PC-3 (cell line): ENCODE results near the gene CA9. TPM values are rescaled to one million over a fixed set of nuclear protein-coding genes. Genes with fewer than 3 reads are reported as not detected.

Experiments used
- ATAC-seq: fragments of 200-7000 bp; cut with Tn5 transposase; 2 replicates; pipeline ENCODE4 v1.9.1; 2020; ENCODE audit warnings: mild to moderate bottlenecking, moderate library complexity
- BruUV-seq: library from RNA; stranded (reverse); fragments of 400-500 nt; replicated peaks from 2 replicates; lab custom pipeline; 2021; lab: Mats Ljungman, UMichigan
- CTCF ChIA-PET: fragments of 300-600 bp; sonication (Branson Sonifier 250); formaldehyde crosslinking; loops from one replicate; lab custom pipeline; 2022; ENCODE audit warnings: antibody characterized with exemption; lab: Charles Lee
- POLR2A ChIA-PET: fragments of 300-600 bp; sonication (Branson Sonifier 250); formaldehyde crosslinking; loops from one replicate; lab custom pipeline; 2022; ENCODE audit warnings: antibody characterized with exemption; ENCODE audit not compliant: unreplicated experiment; lab: Charles Lee
- DNase-seq: peaks from one replicate; pipeline ENCODE4 v3.0.0-alpha.2; 2015
- H2AFZ ChIP-seq: fragments of 300-600 bp; sonication (generic); 2 replicates; pipeline ENCODE4 v1.6.0; 2016; ENCODE audit warnings: antibody characterized with exemption, low read length
- H3F3A ChIP-seq: fragments of 300-600 bp; sonication (generic); one replicate; pipeline ENCODE4 v1.6.0; 2017; ENCODE audit warnings: antibody characterized with exemption, low read length, control low read depth, mild to moderate bottlenecking; ENCODE audit not compliant: unreplicated experiment
- H3K27ac ChIP-seq: fragments of 300-600 bp; sonication (generic); 2 replicates; pipeline ENCODE4 v1.5.1; 2016; ENCODE audit warnings: mild to moderate bottlenecking, low read length
- H3K27me3 ChIP-seq: fragments of 300-600 bp; sonication (generic); 2 replicates; pipeline ENCODE4 v1.6.1; 2016; ENCODE audit warnings: low read length, mixed read lengths
- H3K36me3 ChIP-seq: fragments of 300-600 bp; sonication (generic); 2 replicates; pipeline ENCODE4 v1.6.1; 2016; ENCODE audit warnings: low read depth, mixed run types, low read length, mixed read lengths
- H3K4me1 ChIP-seq: fragments of 300-600 bp; sonication (generic); 2 replicates; pipeline ENCODE4 v1.5.1; 2016; ENCODE audit warnings: low read length; ENCODE audit not compliant: insufficient read depth
- H3K4me2 ChIP-seq: fragments of 300-600 bp; sonication (generic); 2 replicates; pipeline ENCODE4 v1.6.0; 2016; ENCODE audit warnings: low read length
- H3K4me3 ChIP-seq: fragments of 300-600 bp; sonication (generic); 2 replicates; pipeline ENCODE4 v1.5.1; 2016; ENCODE audit warnings: mild to moderate bottlenecking, low read length, mixed read lengths
- H3K79me2 ChIP-seq: fragments of 300-600 bp; sonication (generic); 2 replicates; pipeline ENCODE4 v1.6.1; 2017; ENCODE audit warnings: low read length, mixed read lengths
- H3K9ac ChIP-seq: fragments of 300-600 bp; sonication (generic); 2 replicates; pipeline ENCODE4 v1.6.0; 2016; ENCODE audit warnings: mild to moderate bottlenecking, low read length
- H3K9me2 ChIP-seq: fragments of 300-600 bp; sonication (generic); replicated peaks from 2 replicates; pipeline ENCODE4 v1.6.1; 2016; ENCODE audit warnings: mixed run types, low read length, mixed read lengths
- H3K9me3 ChIP-seq: fragments of 300-600 bp; sonication (generic); 2 replicates; pipeline ENCODE4 v1.6.1; 2016; ENCODE audit warnings: low read length, mixed read lengths
- H4K20me1 ChIP-seq: fragments of 300-600 bp; sonication (generic); 2 replicates; pipeline ENCODE4 v1.6.1; 2016; ENCODE audit warnings: low read length, mixed read lengths
- EZH2 ChIP-seq: fragments of 300-600 bp; sonication (generic); IDR thresholded peaks from one replicate; pipeline ENCODE4 v1.6.1; 2017; ENCODE audit warnings: antibody characterized with exemption, mild to moderate bottlenecking, low read length; ENCODE audit not compliant: unreplicated experiment
- EZH2phosphoT487 ChIP-seq: fragments of 300-600 bp; sonication (generic); IDR thresholded peaks from 2 replicates; pipeline ENCODE4 v1.6.1; 2018; ENCODE audit warnings: mild to moderate bottlenecking, antibody characterized with exemption, low read length, borderline replicate concordance
- intact Hi-C: fragments of 100-400 bp; cut with micrococcal nuclease; formaldehyde crosslinking; loops from 2 replicates; pipeline ENCODE4 v1.9.0; 2023
- total RNA-seq: library from RNA; depleted of rRNA; stranded (reverse); fragments of >200 nt; gene quantifications from 2 replicates; pipeline ENCODE4 v1.2.3, GENCODE V29; 2014
- TF ChIP-seq, protein P1 (sequence below): fragments of 300-600 bp; sonication (generic); conservative IDR thresholded peaks from 2 replicates; pipeline ENCODE4 v1.5.1; 2017; ENCODE audit warnings: antibody characterized with exemption, low read depth, mild to moderate bottlenecking, low read length

The CA9 gene
- total RNA-seq, 1 experiment from 2014 or later: 7.7 TPM

DNA sequence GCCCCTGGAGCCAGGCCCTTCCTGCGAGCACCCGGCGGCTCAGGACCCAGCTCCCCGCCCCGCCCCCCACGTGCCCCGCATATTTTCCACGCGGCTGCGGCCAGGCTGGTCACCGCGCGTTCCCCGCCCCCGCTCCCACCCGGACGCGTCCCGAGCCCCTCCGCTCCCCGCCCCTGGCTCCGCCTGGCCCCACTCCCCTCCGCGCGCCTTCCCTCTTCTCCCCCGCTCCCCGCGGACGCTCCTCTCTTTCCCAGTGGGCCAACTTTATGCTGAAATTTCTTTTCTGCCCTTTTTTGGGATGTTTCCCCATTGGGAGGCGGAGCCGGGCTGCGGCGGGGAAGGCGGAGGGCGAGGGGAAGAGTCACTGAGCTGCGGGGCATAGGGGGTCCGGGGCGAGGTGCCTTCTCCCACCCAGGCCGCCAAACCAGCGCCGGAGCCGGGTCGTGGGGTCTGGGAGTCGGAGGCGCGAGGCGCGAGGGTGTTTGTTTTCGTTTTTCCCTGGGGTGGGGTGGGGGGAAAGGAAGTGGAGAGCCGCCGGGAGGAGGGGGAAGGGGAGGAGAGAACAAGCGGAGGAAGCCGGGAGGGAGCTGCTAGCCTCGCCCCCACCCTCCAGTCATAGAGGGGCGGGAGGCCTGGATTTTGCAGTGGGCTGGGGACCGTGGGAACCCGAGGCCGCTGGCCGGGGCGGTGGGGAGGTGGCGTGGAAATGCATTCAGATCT lies 17.0 kb downstream of the CA9 start:
- Histone ChIP-seq H3K27ac (peak overlapping the region; percentile 56), H3K4me3 (peak overlapping the region; percentile 83), H3K4me1 (peaks cover 35% of the 10 kb centered on the region), H3F3A (no peaks in the 10 kb centered on the region), H3K79me2 (no peaks in the 10 kb centered on the region), H3K4me2 (peak overlapping the region; percentile 88), H2AFZ (peak overlapping the region; percentile 94), H3K36me3 (no peaks in the 10 kb centered on the region), H3K9me3 (no peaks in the 10 kb centered on the region), H3K9ac (peak overlapping the region; percentile 85), H3K9me2 (no peaks in the 10 kb centered on the region), H4K20me1 (no peaks in the 10 kb centered on the region), H3K27me3 (no peaks in the 10 kb centered on the region)
- TF ChIP-seq, protein P1, sequence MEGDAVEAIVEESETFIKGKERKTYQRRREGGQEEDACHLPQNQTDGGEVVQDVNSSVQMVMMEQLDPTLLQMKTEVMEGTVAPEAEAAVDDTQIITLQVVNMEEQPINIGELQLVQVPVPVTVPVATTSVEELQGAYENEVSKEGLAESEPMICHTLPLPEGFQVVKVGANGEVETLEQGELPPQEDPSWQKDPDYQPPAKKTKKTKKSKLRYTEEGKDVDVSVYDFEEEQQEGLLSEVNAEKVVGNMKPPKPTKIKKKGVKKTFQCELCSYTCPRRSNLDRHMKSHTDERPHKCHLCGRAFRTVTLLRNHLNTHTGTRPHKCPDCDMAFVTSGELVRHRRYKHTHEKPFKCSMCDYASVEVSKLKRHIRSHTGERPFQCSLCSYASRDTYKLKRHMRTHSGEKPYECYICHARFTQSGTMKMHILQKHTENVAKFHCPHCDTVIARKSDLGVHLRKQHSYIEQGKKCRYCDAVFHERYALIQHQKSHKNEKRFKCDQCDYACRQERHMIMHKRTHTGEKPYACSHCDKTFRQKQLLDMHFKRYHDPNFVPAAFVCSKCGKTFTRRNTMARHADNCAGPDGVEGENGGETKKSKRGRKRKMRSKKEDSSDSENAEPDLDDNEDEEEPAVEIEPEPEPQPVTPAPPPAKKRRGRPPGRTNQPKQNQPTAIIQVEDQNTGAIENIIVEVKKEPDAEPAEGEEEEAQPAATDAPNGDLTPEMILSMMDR: no peak
- TF ChIP-seq EZH2: no peak
- TF ChIP-seq EZH2phosphoT487: no peak
- ChIA-PET POLR2A (interaction anchor here (0.6 kb wide), 1 partner anchor 51 kb away, joined by 3 read pairs; no protein-coding TSS in a partner anchor), CTCF (no interaction called here)
- ATAC-seq (peak; percentile 48), DNase-seq (peak; percentile 20)
- no TSS peak for BruUV-seq
- intact Hi-C loops: no loop called here

GRCh38 chr9:35691334-35691650 lies 17.6 kb downstream of the CA9 start:
- no peaks in the 10 kb centered on the region for H3K79me2 ChIP-seq
- ChIA-PET CTCF (no interaction called here), POLR2A (no interaction called here)
- no peaks in the 10 kb centered on the region for H3K9me2 ChIP-seq
- no peaks in the 10 kb centered on the region for H3F3A ChIP-seq
- H3K4me3 ChIP-seq: peak overlapping the region; percentile 83
- no peaks in the 10 kb centered on the region for H3K9me3 ChIP-seq
- intact Hi-C loops: no loop called here
- H3K27me3 ChIP-seq: no peaks in the 10 kb centered on the region
- DNase-seq (peak; percentile 7), ATAC-seq (no peak)
- no TSS peak for BruUV-seq
- no peak for TF ChIP-seq EZH2
- TF ChIP-seq, protein P1: no peak
- TF ChIP-seq EZH2phosphoT487: no peak
- H3K4me2 ChIP-seq: peak overlapping the region; percentile 88
- peak overlapping the region; percentile 85 for H3K9ac ChIP-seq
- H4K20me1 ChIP-seq: no peaks in the 10 kb centered on the region
- H2AFZ ChIP-seq: peak overlapping the region; percentile 94
- peak overlapping the region; percentile 56 for H3K27ac ChIP-seq
- peaks cover 40% of the 10 kb centered on the region for H3K4me1 ChIP-seq
- 0 out of 2 replicates have a peak, but pooled peaks cover under 1% of the 10 kb centered on the region for H3K36me3 ChIP-seq
